Peyer's patch (tissue), 4 donors: ENCODE data around the gene CELSR1.

ENCODE experiments used
- POLR2A ChIP-seq, 2 donors: fragments of 450-650 bp; IDR thresholded peaks; one replicate each; pipeline ENCODE4 v1.5.1; 2017; ENCODE audit warnings: antibody characterized with exemption in 2 of 2, mild to moderate bottlenecking in 2 of 2, moderate library complexity in 2 of 2
- TF ChIP-seq, protein P1 (sequence below), 6 experiments: fragments of 450-650 bp in 4 of 6; fragments of 200-600 bp in 2 of 6; sonication (generic) in 1 of 6; IDR thresholded peaks; one replicate each; pipeline ENCODE4 v1.5.1; 2017 to 2019; ENCODE audit warnings: antibody characterized with exemption in 6 of 6, mild to moderate bottlenecking in 3 of 6, moderate library complexity in 1 of 6

DNA sequence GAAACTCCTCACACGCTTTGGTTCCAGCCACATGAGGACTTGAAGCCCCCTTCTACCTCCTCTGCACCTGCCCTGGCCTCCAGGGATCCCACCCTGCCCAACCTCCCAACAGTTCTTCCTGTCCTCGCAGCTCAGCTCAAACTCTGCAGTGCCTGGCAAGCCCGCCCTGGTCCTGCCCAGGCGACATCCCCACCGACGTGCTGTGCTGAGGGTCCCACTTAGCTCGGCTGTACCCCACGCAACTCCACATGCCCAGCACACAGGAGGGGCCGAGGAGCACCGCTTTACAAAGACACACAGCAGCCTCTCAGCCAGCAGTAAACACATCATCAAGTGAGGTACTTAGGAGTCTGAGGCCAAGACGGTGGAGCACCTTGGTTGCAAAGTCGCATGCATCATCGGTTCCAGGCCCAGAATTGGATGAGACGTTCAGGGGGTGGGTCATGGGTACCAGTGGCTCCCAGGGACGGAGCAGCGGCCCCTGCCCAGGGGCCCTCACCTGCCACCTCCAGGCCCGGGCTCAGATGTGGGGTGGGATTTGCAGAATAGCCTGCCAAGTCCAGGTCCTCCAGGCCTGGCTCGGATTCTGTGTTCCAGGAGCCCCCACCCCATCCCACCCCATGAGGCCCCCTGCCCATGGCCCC lies 72.6 kb downstream of the CELSR1 start:
- TF ChIP-seq POLR2A (IDR thresholded peaks at IDR 0.05): no peak
- TF ChIP-seq, protein P1, sequence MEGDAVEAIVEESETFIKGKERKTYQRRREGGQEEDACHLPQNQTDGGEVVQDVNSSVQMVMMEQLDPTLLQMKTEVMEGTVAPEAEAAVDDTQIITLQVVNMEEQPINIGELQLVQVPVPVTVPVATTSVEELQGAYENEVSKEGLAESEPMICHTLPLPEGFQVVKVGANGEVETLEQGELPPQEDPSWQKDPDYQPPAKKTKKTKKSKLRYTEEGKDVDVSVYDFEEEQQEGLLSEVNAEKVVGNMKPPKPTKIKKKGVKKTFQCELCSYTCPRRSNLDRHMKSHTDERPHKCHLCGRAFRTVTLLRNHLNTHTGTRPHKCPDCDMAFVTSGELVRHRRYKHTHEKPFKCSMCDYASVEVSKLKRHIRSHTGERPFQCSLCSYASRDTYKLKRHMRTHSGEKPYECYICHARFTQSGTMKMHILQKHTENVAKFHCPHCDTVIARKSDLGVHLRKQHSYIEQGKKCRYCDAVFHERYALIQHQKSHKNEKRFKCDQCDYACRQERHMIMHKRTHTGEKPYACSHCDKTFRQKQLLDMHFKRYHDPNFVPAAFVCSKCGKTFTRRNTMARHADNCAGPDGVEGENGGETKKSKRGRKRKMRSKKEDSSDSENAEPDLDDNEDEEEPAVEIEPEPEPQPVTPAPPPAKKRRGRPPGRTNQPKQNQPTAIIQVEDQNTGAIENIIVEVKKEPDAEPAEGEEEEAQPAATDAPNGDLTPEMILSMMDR (IDR thresholded peaks at IDR 0.05): no peak
